ENCODE results near the gene LIN37. TPM values are rescaled to one million over a fixed set of nuclear protein-coding genes. Genes with fewer than 3 reads are reported as not detected.

LIN37 gene
- total and polyA plus RNA-seq, 3 donors from 2014 or later, result 24.8 to 30.2 (median 30.2) TPM

DNA sequence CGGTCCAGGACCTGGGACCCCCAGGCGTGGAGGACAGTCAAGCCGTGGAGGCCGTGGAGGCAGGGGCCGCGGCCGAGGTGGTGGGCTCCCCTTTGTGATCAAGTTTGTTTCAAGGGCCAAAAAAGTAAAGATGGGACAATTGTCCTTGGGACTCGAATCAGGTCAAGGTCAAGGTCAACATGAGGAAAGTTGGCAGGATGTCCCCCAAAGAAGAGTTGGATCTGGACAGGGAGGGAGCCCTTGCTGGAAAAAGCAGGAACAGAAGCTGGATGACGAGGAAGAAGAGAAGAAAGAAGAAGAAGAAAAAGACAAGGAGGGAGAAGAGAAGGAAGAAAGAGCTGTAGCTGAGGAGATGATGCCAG lies 28.2 kb upstream of the LIN37 start:
- intact Hi-C loops (cut with DNase I; ENCODE audit: low total_unique reads), result no loop called here
- no peaks in the 10 kb centered on the region for H3K27me3 ChIP-seq
- no peaks in the 10 kb centered on the region for H3K9me3 ChIP-seq
- H3K36me3 ChIP-seq (ENCODE audit: low read depth, missing control alignments), result no peaks in the 10 kb centered on the region
- H3K4me1 ChIP-seq, result peaks cover 25% of the 10 kb centered on the region
- WGBS, 2 donors, result 76 to 78% methylated on average over 9 of the region's 9 CpGs
- no peak for DNase-seq
- TF ChIP-seq, protein P1, sequence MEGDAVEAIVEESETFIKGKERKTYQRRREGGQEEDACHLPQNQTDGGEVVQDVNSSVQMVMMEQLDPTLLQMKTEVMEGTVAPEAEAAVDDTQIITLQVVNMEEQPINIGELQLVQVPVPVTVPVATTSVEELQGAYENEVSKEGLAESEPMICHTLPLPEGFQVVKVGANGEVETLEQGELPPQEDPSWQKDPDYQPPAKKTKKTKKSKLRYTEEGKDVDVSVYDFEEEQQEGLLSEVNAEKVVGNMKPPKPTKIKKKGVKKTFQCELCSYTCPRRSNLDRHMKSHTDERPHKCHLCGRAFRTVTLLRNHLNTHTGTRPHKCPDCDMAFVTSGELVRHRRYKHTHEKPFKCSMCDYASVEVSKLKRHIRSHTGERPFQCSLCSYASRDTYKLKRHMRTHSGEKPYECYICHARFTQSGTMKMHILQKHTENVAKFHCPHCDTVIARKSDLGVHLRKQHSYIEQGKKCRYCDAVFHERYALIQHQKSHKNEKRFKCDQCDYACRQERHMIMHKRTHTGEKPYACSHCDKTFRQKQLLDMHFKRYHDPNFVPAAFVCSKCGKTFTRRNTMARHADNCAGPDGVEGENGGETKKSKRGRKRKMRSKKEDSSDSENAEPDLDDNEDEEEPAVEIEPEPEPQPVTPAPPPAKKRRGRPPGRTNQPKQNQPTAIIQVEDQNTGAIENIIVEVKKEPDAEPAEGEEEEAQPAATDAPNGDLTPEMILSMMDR (IDR thresholded peaks at IDR 0.05), result no peak
- TF ChIP-seq POLR2A (IDR thresholded peaks at IDR 0.05), result no peak
- H3K27ac ChIP-seq, result no peak overlapping the region
- no peak overlapping the region for H3K4me3 ChIP-seq

DNA sequence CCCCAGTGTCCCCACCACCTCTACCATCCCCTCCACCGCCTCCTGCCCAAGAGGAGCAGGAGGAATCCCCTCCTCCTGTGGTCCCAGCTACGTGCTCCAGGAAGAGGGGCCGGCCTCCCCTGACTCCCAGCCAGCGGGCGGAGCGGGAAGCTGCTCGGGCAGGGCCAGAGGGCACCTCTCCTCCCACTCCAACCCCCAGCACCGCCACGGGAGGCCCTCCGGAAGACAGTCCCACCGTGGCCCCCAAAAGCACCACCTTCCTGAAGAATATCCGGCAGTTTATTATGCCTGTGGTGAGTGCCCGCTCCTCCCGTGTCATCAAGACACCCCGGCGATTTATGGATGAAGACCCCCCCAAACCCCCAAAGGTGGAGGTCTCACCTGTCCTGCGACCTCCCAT lies 27.7 kb upstream of the LIN37 start:
- H3K4me1 ChIP-seq, result peaks cover 22% of the 10 kb centered on the region
- H3K27me3 ChIP-seq, result no peaks in the 10 kb centered on the region
- 78 to 93% methylated on average over 8 to 17 of the region's 17 CpGs for WGBS, 2 donors
- no peak overlapping the region for H3K4me3 ChIP-seq
- intact Hi-C loops (cut with DNase I; ENCODE audit: low total_unique reads), result no loop called here
- DNase-seq, result no peak
- H3K36me3 ChIP-seq (ENCODE audit: low read depth, missing control alignments), result no peaks in the 10 kb centered on the region
- H3K27ac ChIP-seq, result no peak overlapping the region
- TF ChIP-seq, protein P1 (IDR thresholded peaks at IDR 0.05), result no peak
- no peak for TF ChIP-seq POLR2A (IDR thresholded peaks at IDR 0.05)
- no peaks in the 10 kb centered on the region for H3K9me3 ChIP-seq

DNA sequence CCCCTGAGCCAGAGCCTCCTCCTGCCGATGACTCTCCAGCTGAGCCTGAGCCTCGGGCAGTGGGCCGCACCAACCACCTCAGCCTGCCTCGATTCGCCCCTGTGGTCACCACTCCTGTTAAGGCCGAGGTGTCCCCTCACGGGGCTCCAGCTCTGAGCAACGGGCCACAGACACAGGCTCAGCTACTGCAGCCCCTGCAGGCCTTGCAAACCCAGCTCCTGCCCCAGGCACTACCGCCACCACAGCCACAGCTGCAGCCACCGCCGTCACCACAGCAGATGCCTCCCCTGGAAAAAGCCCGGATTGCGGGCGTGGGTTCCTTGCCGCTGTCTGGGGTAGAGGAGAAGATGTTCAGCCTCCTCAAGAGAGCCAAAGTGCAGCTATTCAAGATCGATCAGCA lies 27.0 kb upstream of the LIN37 start:
- TF ChIP-seq, protein P1 (IDR thresholded peaks at IDR 0.05), result no peak
- TF ChIP-seq POLR2A (IDR thresholded peaks at IDR 0.05), result no peak
- Histone ChIP-seq H3K36me3 (ENCODE audit: low read depth, missing control alignments) (no peaks in the 10 kb centered on the region), H3K27me3 (no peaks in the 10 kb centered on the region), H3K9me3 (no peaks in the 10 kb centered on the region), H3K27ac (no peak overlapping the region), H3K4me1 (peaks cover 15% of the 10 kb centered on the region), H3K4me3 (no peak overlapping the region)
- 86 to 93% methylated on average over 6 to 16 of the region's 16 CpGs for WGBS, 2 donors
- DNase-seq, result no peak
- intact Hi-C loops (cut with DNase I; ENCODE audit: low total_unique reads), result no loop called here

DNA sequence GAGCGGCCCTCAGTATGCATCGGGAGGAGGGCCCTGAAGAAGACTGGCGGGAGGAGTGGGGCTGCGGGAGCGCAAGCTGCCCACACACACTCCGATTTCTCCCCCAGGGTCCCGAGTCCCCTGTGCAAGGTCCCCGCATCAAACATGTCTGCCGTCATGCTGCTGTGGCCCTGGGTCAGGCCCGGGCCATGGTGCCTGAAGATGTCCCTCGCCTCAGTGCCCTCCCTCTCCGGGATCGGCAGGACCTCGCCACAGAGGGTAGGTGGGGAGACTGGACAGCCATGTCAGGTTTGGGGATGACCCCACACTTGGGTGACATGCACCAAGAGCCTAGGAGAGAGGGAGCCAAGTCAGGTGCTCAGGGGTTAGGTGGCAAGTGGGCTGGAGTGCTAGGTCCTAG lies 25.9 kb upstream of the LIN37 start:
- 93 to 97% methylated on average over 13 to 14 of the region's 14 CpGs for WGBS, 2 donors

DNA sequence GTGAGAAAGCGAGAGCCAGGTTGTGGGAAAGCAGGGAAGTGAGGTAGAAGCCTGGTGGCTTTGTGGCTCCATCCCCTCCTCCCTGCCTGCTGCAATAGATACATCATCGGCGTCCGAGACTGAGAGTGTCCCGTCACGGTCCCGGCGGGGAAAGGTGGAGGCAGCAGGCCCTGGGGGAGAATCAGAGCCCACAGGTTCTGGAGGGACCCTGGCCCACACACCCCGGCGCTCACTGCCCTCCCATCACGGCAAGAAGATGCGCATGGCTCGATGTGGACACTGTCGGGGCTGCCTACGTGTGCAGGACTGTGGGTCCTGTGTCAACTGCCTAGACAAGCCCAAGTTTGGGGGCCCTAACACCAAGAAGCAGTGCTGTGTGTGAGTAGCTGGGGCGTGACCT lies 25.5 kb upstream of the LIN37 start:
- no peaks in the 10 kb centered on the region for H3K36me3 ChIP-seq (ENCODE audit: low read depth, missing control alignments)
- WGBS, 2 donors, result 93 to 94% methylated on average over 14 to 16 of the region's 16 CpGs
- H3K27me3 ChIP-seq, result no peaks in the 10 kb centered on the region
- TF ChIP-seq POLR2A (IDR thresholded peaks at IDR 0.05), result no peak
- TF ChIP-seq, protein P1 (IDR thresholded peaks at IDR 0.05), result no peak
- no peak overlapping the region for H3K4me3 ChIP-seq
- no peaks in the 10 kb centered on the region for H3K9me3 ChIP-seq
- peaks cover 15% of the 10 kb centered on the region for H3K4me1 ChIP-seq
- intact Hi-C loops (cut with DNase I; ENCODE audit: low total_unique reads), result no loop called here
- no peak overlapping the region for H3K27ac ChIP-seq
- no peak for DNase-seq

More for the DNA sequence above, 25.9 kb upstream of the LIN37 start:
- no peaks in the 10 kb centered on the region for H3K36me3 ChIP-seq (ENCODE audit: low read depth, missing control alignments)
- no peak overlapping the region for H3K27ac ChIP-seq
- peaks cover 15% of the 10 kb centered on the region for H3K4me1 ChIP-seq
- intact Hi-C loops (cut with DNase I; ENCODE audit: low total_unique reads), result no loop called here
- DNase-seq, result no peak
- no peaks in the 10 kb centered on the region for H3K9me3 ChIP-seq
- TF ChIP-seq, protein P1 (IDR thresholded peaks at IDR 0.05), result no peak
- TF ChIP-seq POLR2A (IDR thresholded peaks at IDR 0.05), result no peak
- H3K4me3 ChIP-seq, result no peak overlapping the region
- H3K27me3 ChIP-seq, result no peaks in the 10 kb centered on the region

Data from testis (tissue), 3 donors.